Neural cell (in vitro differentiated cells): Measurements from ENCODE around the gene SLC29A3. TPM values are rescaled to one million over a fixed set of nuclear protein-coding genes. Genes with fewer than 3 reads are reported as not detected.

ENCODE experiments used
- H2AFZ ChIP-seq: fragments of 200-600, 300-800 bp; sonication (generic), shearing (Covaris generic); 2 replicates; pipeline ENCODE4 v1.6.0; 2014; ENCODE audit warnings: low read depth, mild to moderate bottlenecking, antibody characterized with exemption, low read length, moderate library complexity
- H3F3A ChIP-seq: fragments of 200-600 bp; shearing (Covaris generic); 2 replicates; pipeline ENCODE4 v1.6.1; 2016; ENCODE audit warnings: mild to moderate bottlenecking, moderate library complexity, mixed read lengths, antibody characterized with exemption, low read length; ENCODE audit not compliant: insufficient read depth, poor library complexity, severe bottlenecking
- H3K27ac ChIP-seq: fragments of 200-600, 300-800 bp; sonication (generic), shearing (Covaris generic); 2 replicates; pipeline ENCODE4 v1.5.1; 2014; ENCODE audit warnings: mild to moderate bottlenecking, low read length, moderate library complexity
- H3K27me3 ChIP-seq: fragments of 300-800, 200-600 bp; sonication (generic), shearing (Covaris generic); 2 replicates; pipeline ENCODE4 v1.6.0; 2014; ENCODE audit warnings: mild to moderate bottlenecking, low read depth, low read length, moderate library complexity; ENCODE audit not compliant: insufficient read depth
- H3K36me3 ChIP-seq: fragments of 300-800, 200-600 bp; sonication (generic), shearing (Covaris generic); 2 replicates; pipeline ENCODE4 v1.5.1; 2014; ENCODE audit warnings: mild to moderate bottlenecking, antibody characterized with exemption, low read length, moderate library complexity; ENCODE audit not compliant: insufficient read depth
- H3K4me2 ChIP-seq: fragments of 300-800, 200-600 bp; sonication (generic), shearing (Covaris generic); 2 replicates; pipeline ENCODE4 v1.6.0; 2014; ENCODE audit warnings: mild to moderate bottlenecking, low read length
- H3K4me3 ChIP-seq: fragments of 300-800, 200-600 bp; sonication (generic), shearing (Covaris generic); 2 replicates; pipeline ENCODE4 v1.5.1; 2014; ENCODE audit warnings: mild to moderate bottlenecking, low read length, moderate library complexity
- H3K79me2 ChIP-seq: fragments of 200-600 bp; shearing (Covaris generic); replicated peaks from 2 replicates; pipeline ENCODE4 v1.6.0; 2014; ENCODE audit warnings: mild to moderate bottlenecking, low read length, moderate library complexity; ENCODE audit not compliant: insufficient read depth
- H3K9ac ChIP-seq: fragments of 300-800, 200-600 bp; sonication (generic), shearing (Covaris generic); 2 replicates; pipeline ENCODE4 v1.6.1; 2016; ENCODE audit warnings: mild to moderate bottlenecking, low read length, mixed read lengths
- H3K9me2 ChIP-seq: fragments of 200-600 bp; shearing (Covaris generic); 2 replicates; pipeline ENCODE4 v1.6.1; 2016; ENCODE audit warnings: mild to moderate bottlenecking, low read length, mixed read lengths; ENCODE audit not compliant: insufficient read depth
- H3K9me3 ChIP-seq: fragments of 200-600, 300-800 bp; sonication (generic), shearing (Covaris generic); 2 replicates; pipeline ENCODE4 v1.6.1; 2016; ENCODE audit warnings: mild to moderate bottlenecking, mixed run types, low read length, moderate library complexity, mixed read lengths
- H4K20me1 ChIP-seq: fragments of 200-600 bp; shearing (Covaris generic); 2 replicates; pipeline ENCODE4 v1.6.1; 2016; ENCODE audit warnings: mild to moderate bottlenecking, mixed run types; ENCODE audit not compliant: insufficient read depth
- CTCF ChIP-seq: fragments of 450-650 bp; IDR thresholded peaks from 2 replicates; pipeline ENCODE4 v1.5.1; 2014; ENCODE audit warnings: antibody characterized with exemption, mild to moderate bottlenecking, moderate library complexity; ENCODE audit not compliant: poor library complexity, severe bottlenecking
- EP300 ChIP-seq: fragments of 450-650 bp; conservative IDR thresholded peaks from 2 replicates; pipeline ENCODE4 v1.6.1; 2014; ENCODE audit warnings: antibody characterized with exemption, mild to moderate bottlenecking, moderate library complexity; ENCODE audit not compliant: poor library complexity, severe bottlenecking
- EZH2 ChIP-seq: fragments of 200-600, 300-800 bp; shearing (Covaris generic), sonication (generic); IDR thresholded peaks from 2 replicates; pipeline ENCODE4 v1.6.1; 2014; ENCODE audit warnings: antibody characterized with exemption, low read length, borderline replicate concordance, mild to moderate bottlenecking; ENCODE audit not compliant: insufficient read depth, poor library complexity, severe bottlenecking
- MXI1 ChIP-seq: fragments of 450-650 bp; conservative IDR thresholded peaks from 2 replicates; pipeline ENCODE4 v1.6.1; 2014; ENCODE audit warnings: antibody characterized with exemption, mild to moderate bottlenecking; ENCODE audit not compliant: poor library complexity, severe bottlenecking
- POLR2AphosphoS5 ChIP-seq: IDR thresholded peaks from 2 replicates; pipeline ENCODE4 v1.6.1; 2012
- RAD21 ChIP-seq: fragments of 450-650 bp; conservative IDR thresholded peaks from 2 replicates; pipeline ENCODE4 v1.6.1; 2014; ENCODE audit warnings: antibody characterized with exemption, mild to moderate bottlenecking, moderate library complexity
- REST ChIP-seq: IDR thresholded peaks from 2 replicates; pipeline ENCODE4 v1.6.1; 2012; ENCODE audit warnings: borderline replicate concordance
- SMC3 ChIP-seq: fragments of 450-650 bp; conservative IDR thresholded peaks from 2 replicates; pipeline ENCODE4 v1.6.1; 2014; ENCODE audit warnings: antibody characterized with exemption, mild to moderate bottlenecking, moderate library complexity; ENCODE audit not compliant: poor library complexity
- TAF1 ChIP-seq: IDR thresholded peaks from 2 replicates; pipeline ENCODE4 v1.6.1; 2012; ENCODE audit warnings: low read depth
- polyA plus RNA-seq: library from polyadenylated mRNA; depleted of rRNA; stranded (reverse); fragments of >200 nt; gene quantifications from 2 replicates; pipeline ENCODE4 v1.2.3, GENCODE V29; 2014

The SLC29A3 gene
- polyA plus RNA-seq, 1 donor from 2014 or later = 2.3 TPM

DNA sequence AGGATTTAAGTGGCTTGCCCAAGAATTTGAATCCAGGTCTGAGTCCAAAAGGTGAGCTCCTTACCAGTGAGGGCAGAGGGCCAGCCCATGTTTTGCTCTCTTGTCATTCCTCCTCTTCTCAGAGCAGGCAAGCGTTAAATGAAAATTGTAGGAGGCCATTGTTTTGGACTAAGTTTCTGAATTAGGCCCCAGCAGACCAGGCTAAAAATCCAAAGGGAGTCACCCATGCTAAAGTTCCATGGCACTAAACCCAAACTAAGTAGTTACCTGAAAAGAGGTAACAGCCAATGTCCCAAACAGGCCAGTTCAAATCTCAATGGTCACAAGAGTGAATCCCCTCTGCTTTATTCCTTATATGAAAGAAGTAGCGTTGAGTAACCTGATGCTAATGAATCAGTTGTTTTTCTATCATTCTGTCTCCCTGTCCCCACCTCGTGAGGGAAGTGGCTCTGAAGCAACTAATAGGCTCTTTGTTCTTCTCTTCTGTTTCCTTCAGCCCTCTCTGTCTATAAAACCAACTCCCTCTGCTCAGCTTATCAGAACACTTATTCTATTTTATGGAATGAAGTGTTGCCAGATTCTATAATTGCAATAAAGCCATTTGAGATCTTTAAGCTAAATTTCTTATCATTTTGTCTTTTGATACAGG, 60.2 kb downstream of the SLC29A3 start:
- Histone ChIP-seq H2AFZ (no peak overlapping the region), H3K79me2 (no peaks in the 10 kb centered on the region), H3K4me2 (no peak overlapping the region), H3K9me3 (no peaks in the 10 kb centered on the region), H4K20me1 (no peaks in the 10 kb centered on the region), H3K9me2 (no peaks in the 10 kb centered on the region), H3K9ac (no peak overlapping the region), H3F3A (no peaks in the 10 kb centered on the region), H3K27me3 (no peaks in the 10 kb centered on the region), H3K27ac (no peak overlapping the region), H3K4me3 (no peak overlapping the region), H3K36me3 (no peaks in the 10 kb centered on the region)
- TF ChIP-seq MXI1 = no peak
- TF ChIP-seq RAD21 = no peak

GRCh38 chr10:71380841-71381240, 61.8 kb downstream of the SLC29A3 start:
- TF ChIP-seq POLR2AphosphoS5 = no peak
- TF ChIP-seq EP300 = no peak
- TF ChIP-seq SMC3 = no peak
- no peak for TF ChIP-seq EZH2
- TF ChIP-seq MXI1 = no peak
- TF ChIP-seq CTCF = no peak
- no peak for TF ChIP-seq REST
- no peak for TF ChIP-seq RAD21
- no peak for TF ChIP-seq TAF1
- no peak overlapping the region for H3K4me3 ChIP-seq

More at GRCh38 chr10:71380841-71381240, 61.8 kb downstream of the SLC29A3 start:
- Histone ChIP-seq H3K9me2 (no peaks in the 10 kb centered on the region), H4K20me1 (no peaks in the 10 kb centered on the region), H3K27ac (no peak overlapping the region), H2AFZ (no peak overlapping the region), H3K4me2 (no peak overlapping the region), H3K27me3 (no peaks in the 10 kb centered on the region), H3K9me3 (no peaks in the 10 kb centered on the region), H3K36me3 (no peaks in the 10 kb centered on the region), H3K9ac (no peak overlapping the region), H3F3A (no peaks in the 10 kb centered on the region), H3K79me2 (no peaks in the 10 kb centered on the region)
